Fibroblast of villous mesenchyme (primary cell): ENCODE data around the gene KLK13. TPM values are rescaled to one million over a fixed set of nuclear protein-coding genes. Genes with fewer than 3 reads are reported as not detected.

Experiments
- DNase-seq: peaks from one replicate; pipeline ENCODE4 v3.0.0-alpha.2; 2010; ENCODE audit warnings: low read depth
- H3K4me3 ChIP-seq: 2 replicates; pipeline ENCODE4 v1.5.1; 2011; ENCODE audit warnings: low read depth, mild to moderate bottlenecking, low read length
- total RNA-seq: library from RNA; depleted of rRNA; stranded (reverse); fragments of >200 nt; gene quantifications from 2 replicates; pipeline ENCODE4 v1.2.3, GENCODE V29; 2012
- TF ChIP-seq, protein P1 (sequence below): IDR thresholded peaks from 2 replicates; pipeline ENCODE4 v1.5.1; 2012; ENCODE audit warnings: low read depth, mild to moderate bottlenecking, low read length; ENCODE audit not compliant: insufficient read depth

The KLK13 gene
- total RNA-seq, 1 donor, result not detected

- TF ChIP-seq, protein P1, sequence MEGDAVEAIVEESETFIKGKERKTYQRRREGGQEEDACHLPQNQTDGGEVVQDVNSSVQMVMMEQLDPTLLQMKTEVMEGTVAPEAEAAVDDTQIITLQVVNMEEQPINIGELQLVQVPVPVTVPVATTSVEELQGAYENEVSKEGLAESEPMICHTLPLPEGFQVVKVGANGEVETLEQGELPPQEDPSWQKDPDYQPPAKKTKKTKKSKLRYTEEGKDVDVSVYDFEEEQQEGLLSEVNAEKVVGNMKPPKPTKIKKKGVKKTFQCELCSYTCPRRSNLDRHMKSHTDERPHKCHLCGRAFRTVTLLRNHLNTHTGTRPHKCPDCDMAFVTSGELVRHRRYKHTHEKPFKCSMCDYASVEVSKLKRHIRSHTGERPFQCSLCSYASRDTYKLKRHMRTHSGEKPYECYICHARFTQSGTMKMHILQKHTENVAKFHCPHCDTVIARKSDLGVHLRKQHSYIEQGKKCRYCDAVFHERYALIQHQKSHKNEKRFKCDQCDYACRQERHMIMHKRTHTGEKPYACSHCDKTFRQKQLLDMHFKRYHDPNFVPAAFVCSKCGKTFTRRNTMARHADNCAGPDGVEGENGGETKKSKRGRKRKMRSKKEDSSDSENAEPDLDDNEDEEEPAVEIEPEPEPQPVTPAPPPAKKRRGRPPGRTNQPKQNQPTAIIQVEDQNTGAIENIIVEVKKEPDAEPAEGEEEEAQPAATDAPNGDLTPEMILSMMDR, result no peak
- DNase-seq, result no peak
- H3K4me3 ChIP-seq, result no peak overlapping the region
Measured at GRCh38 chr19:51025401-51025800, 39.5 kb downstream of the KLK13 start.

DNA sequence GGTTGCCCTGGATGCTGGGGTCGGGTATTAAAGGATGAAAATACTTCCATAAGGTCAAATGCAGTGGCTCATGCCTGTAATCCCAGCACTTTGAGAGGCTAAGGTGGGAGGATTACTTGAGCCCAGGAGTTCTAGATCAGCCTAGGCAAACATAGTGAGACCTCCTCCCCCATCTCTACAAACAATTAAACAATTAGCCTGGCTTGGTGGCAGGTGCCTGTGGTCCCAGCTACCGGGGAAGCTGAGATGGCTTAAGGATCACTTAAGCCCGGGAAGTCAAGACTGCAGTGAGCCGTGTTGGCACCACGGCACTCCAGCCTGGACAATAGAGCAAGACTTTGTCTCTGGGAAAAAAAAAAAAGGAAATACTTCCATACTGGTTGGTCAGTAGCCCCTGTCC, 40.0 kb downstream of the KLK13 start:
- DNase-seq, result no peak
- H3K4me3 ChIP-seq, result no peak overlapping the region
- TF ChIP-seq, protein P1, result no peak

DNA sequence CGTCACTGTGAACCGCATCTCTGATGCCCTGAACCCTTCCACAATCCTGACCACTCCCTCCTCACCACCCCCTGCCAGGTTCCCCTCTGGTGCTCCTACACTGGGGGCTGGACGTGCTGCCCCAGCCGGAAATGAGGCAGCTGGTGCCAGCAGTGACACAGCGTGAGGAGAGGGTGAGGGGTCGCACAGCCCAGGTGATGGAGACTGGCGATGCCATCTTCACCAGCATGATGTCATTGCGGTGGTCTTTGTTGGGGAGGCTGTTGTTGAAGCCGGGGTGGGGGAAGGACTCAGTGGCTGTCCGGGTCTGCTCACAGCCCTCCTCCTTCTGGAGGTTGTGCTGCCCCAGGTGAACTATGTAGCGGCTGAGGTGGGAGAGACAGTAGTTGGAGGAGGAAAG, 40.9 kb downstream of the KLK13 start:
- H3K4me3 ChIP-seq, result no peak overlapping the region
- DNase-seq, result no peak
- TF ChIP-seq, protein P1, result no peak

GRCh38 chr19:51022526-51022925, 42.4 kb downstream of the KLK13 start:
- TF ChIP-seq, protein P1, result no peak
- no peak for DNase-seq

GRCh38 chr19:51020988-51021651, 43.8 kb downstream of the KLK13 start:
- TF ChIP-seq, protein P1, result peak; percentile 64
- peak; percentile 60 for DNase-seq

More at GRCh38 chr19:51022526-51022925, 42.4 kb downstream of the KLK13 start:
- no peak overlapping the region for H3K4me3 ChIP-seq

GRCh38 chr19:51019544-51019925, 45.4 kb downstream of the KLK13 start, which contains the start of gene KLK10:
Gene KLK10, minus strand, starts transcription at chr19:51019709. Its CDS starts 579 bp downstream, at chr19:51019130.
- TF ChIP-seq, protein P1, result no peak
- H3K4me3 ChIP-seq, result no peak within 1 kb of the TSS
- DNase-seq, result no peak

More at GRCh38 chr19:51020988-51021651, 43.8 kb downstream of the KLK13 start:
- no peak overlapping the region for H3K4me3 ChIP-seq
